Esophagus squamous epithelium (tissue), 5 donors: Measurements from ENCODE around the gene B4GALT3. TPM values are rescaled to one million over a fixed set of nuclear protein-coding genes. Genes with fewer than 3 reads are reported as not detected.
A peak's percentile ranks its signal among the peaks of the same experiment; 100 is the strongest.

Experiments used
- DNase-seq: peaks from one replicate; lab custom pipeline; 2025; lab: John Stamatoyannopoulos, UW
- H3K27ac ChIP-seq, 4 donors: fragments of 200-600 bp; sonication (generic); one replicate each; pipeline ENCODE4 v1.5.1; 2016 to 2019; ENCODE audit warnings: mild to moderate bottlenecking in 1 of 4
- H3K27me3 ChIP-seq, 4 donors: fragments of 200-600 bp; sonication (generic); 1 replicate in 3 of 4; 2 replicates in 1 of 4; pipeline versions ENCODE4 v1.5.1 to v1.6.0; 2017 to 2021; ENCODE audit warnings: antibody characterized with exemption in 1 of 4
- H3K36me3 ChIP-seq, 3 donors: fragments of 200-600 bp; sonication (generic); one replicate each; pipeline ENCODE4 v1.5.1; 2016 to 2019
- H3K4me1 ChIP-seq, 3 donors: fragments of 200-600 bp; sonication (generic); one replicate each; pipeline ENCODE4 v1.5.1; 2017 to 2019
- H3K4me3 ChIP-seq, 4 donors: fragments of 200-600 bp; sonication (generic); 1 replicate in 3 of 4; 2 replicates in 1 of 4; pipeline ENCODE4 v1.5.1; 2016 to 2019; ENCODE audit warnings: mild to moderate bottlenecking in 2 of 4, moderate library complexity in 1 of 4
- H3K9me3 ChIP-seq, 3 donors: fragments of 200-600 bp; sonication (generic); one replicate each; pipeline ENCODE4 v1.5.1; 2016 to 2019
- CTCF ChIP-seq, 6 experiments: fragments of 450-650 bp in 4 of 6; fragments of 200-600 bp in 2 of 6; sonication (generic) in 2 of 6; IDR thresholded peaks; one replicate each; pipeline ENCODE4 v1.5.1; 2016 to 2019; ENCODE audit warnings: antibody characterized with exemption in 6 of 6, mild to moderate bottlenecking in 4 of 6, moderate library complexity in 4 of 6
- POLR2A ChIP-seq, 4 donors: fragments of 450-650 bp; IDR thresholded peaks; one replicate each; pipeline ENCODE4 v1.6.1; 2017; ENCODE audit warnings: antibody characterized with exemption in 4 of 4, mild to moderate bottlenecking in 4 of 4, moderate library complexity in 3 of 4
- WGBS, 2 donors: methylation state at CpG; one replicate each; pipeline ENCODE4 v1.1.5; 2018; 5-methylcytosine and 5-hydroxymethylcytosine counted together
- intact Hi-C: fragments of 100-400 bp; cut with DNase I; formaldehyde crosslinking; loops from one replicate; pipeline ENCODE4 v1.15.0; 2022
- total RNA-seq, 4 donors: library from RNA; depleted of rRNA; stranded (reverse); fragments of >200 nt; gene quantifications; one replicate each; pipeline ENCODE4 v1.1.0, GENCODE V29; 2016
- donor health status: DM: yes; HTN: yes; CAD: no.

The B4GALT3 gene
- total RNA-seq, 4 donors from 2014 or later = 16.1 to 29.9 (median 18.1) TPM

- no peaks in the 10 kb centered on the region for H3K27me3 ChIP-seq
- peaks cover 0 to 27% (median 0%) of the 10 kb centered on the region in 3 donors for H3K36me3 ChIP-seq
- H3K27ac ChIP-seq = peak overlapping the region in 3 of 4 donors; percentile 22 to 52 (median 22)
- DNase-seq = no peak
- no peak overlapping the region for H3K4me3 ChIP-seq
- no peaks in the 10 kb centered on the region for H3K9me3 ChIP-seq
- intact Hi-C loops = no loop called here
- 36 to 45% methylated on average over 7 to 10 of the region's 15 CpGs for WGBS, 2 donors
- H3K4me1 ChIP-seq = peaks cover 4 to 79% (median 47%) of the 10 kb centered on the region in 3 donors
- TF ChIP-seq POLR2A (IDR thresholded peaks at IDR 0.05) = no peak
- TF ChIP-seq CTCF (IDR thresholded peaks at IDR 0.05) = peak; percentile 75 to 91 (median 85)
Measured at GRCh38 chr1:161192476-161193465, 15.5 kb upstream of the B4GALT3 start.

- TF ChIP-seq POLR2A (IDR thresholded peaks at IDR 0.05) (no peak), CTCF (IDR thresholded peaks at IDR 0.05) (no peak)
- intact Hi-C loops = no loop called here
- DNase-seq = no peak
- no peaks in the 10 kb centered on the region for H3K27me3 ChIP-seq
- WGBS, 2 donors = 65 to 73% methylated on average over 8 of the region's 8 CpGs
- H3K36me3 ChIP-seq = peaks cover 0 to 27% (median 0%) of the 10 kb centered on the region in 3 donors
- H3K27ac ChIP-seq = no peak overlapping the region
- H3K4me3 ChIP-seq = no peak overlapping the region
- H3K4me1 ChIP-seq = peaks cover 4 to 74% (median 39%) of the 10 kb centered on the region in 3 donors
- no peaks in the 10 kb centered on the region for H3K9me3 ChIP-seq
Measured at GRCh38 chr1:161191971-161192370, 14.7 kb upstream of the B4GALT3 start.

GRCh38 chr1:161190962-161191521 lies 13.7 kb upstream of the B4GALT3 start:
- peaks cover 0 to 27% (median 0%) of the 10 kb centered on the region in 3 donors for H3K36me3 ChIP-seq
- no peak overlapping the region for H3K4me3 ChIP-seq
- TF ChIP-seq POLR2A (IDR thresholded peaks at IDR 0.05) (no peak), CTCF (IDR thresholded peaks at IDR 0.05) (no peak)
- no peaks in the 10 kb centered on the region for H3K9me3 ChIP-seq
- no peaks in the 10 kb centered on the region for H3K27me3 ChIP-seq
- intact Hi-C loops = no loop called here
- peaks cover 4 to 74% (median 38%) of the 10 kb centered on the region in 3 donors for H3K4me1 ChIP-seq
- 83% methylated on average over 5 of the region's 22 CpGs; no CpG with 5 or more reads in 1 of the 2 donors for WGBS, 2 donors
- no peak for DNase-seq
- no peak overlapping the region for H3K27ac ChIP-seq

GRCh38 chr1:161189036-161189435 lies 11.7 kb upstream of the B4GALT3 start:
- Histone ChIP-seq H3K9me3 (no peaks in the 10 kb centered on the region), H3K27me3 (no peaks in the 10 kb centered on the region), H3K4me1 (peaks cover 4 to 75% (median 29%) of the 10 kb centered on the region in 3 donors), H3K36me3 (peaks cover 0 to 27% (median 0%) of the 10 kb centered on the region in 3 donors), H3K4me3 (no peak overlapping the region), H3K27ac (peak overlapping the region in 1 of 4 donors; percentile 9)
- DNase-seq = no peak
- 88 to 89% methylated on average over 5 of the region's 5 CpGs for WGBS, 2 donors
- TF ChIP-seq CTCF (IDR thresholded peaks at IDR 0.05) (no peak), POLR2A (IDR thresholded peaks at IDR 0.05) (no peak)
- intact Hi-C loops = no loop called here
